SK-N-DZ (cell line): ENCODE results near the gene LUC7L.
"Not testable (repeated sequence)": the region's sequence is repeated elsewhere in the genome, so short reads cannot be mapped to it uniquely, and the experiment has no call there.

ENCODE experiments used
- DNase-seq: peaks from one replicate; pipeline ENCODE4 v3.0.0-alpha.2; 2015; ENCODE audit warnings: low spot score

LUC7L gene

GRCh38 chr16:180101-180675, 49.1 kb downstream of the LUC7L start, which contains the start of gene HBQ1:
HBQ1 (plus strand) TSS chr16:180459; CDS start chr16:180487, 28 bp downstream.
- DNase-seq, result peak; percentile 57

- DNase-seq, result no peak
These were observed 49.8 kb downstream of the LUC7L start for GRCh38 chr16:179211-180092.

- no peak for DNase-seq
These were observed 50.6 kb downstream of the LUC7L start for GRCh38 chr16:178668-179015.

- DNase-seq, result no peak
These were observed 51.1 kb downstream of the LUC7L start for GRCh38 chr16:177981-178667.

GRCh38 chr16:177394-177822, 51.8 kb downstream of the LUC7L start:
- no peak for DNase-seq

- not testable (repeated sequence) for DNase-seq
These were observed 52.5 kb downstream of the LUC7L start, which contains the start of gene HBA1 for GRCh38 chr16:176477-177382. HBA1 (plus strand) TSS chr16:176680; CDS start chr16:176717, 37 bp downstream.

GRCh38 chr16:176006-176405, 53.2 kb downstream of the LUC7L start:
- not testable (repeated sequence) for DNase-seq

- no peak for DNase-seq
These were observed 54.0 kb downstream of the LUC7L start for GRCh38 chr16:175011-175949.

- not testable (repeated sequence) for DNase-seq
These were observed 55.1 kb downstream of the LUC7L start for GRCh38 chr16:173928-174769.

- not testable (repeated sequence) for DNase-seq
These were observed 55.9 kb downstream of the LUC7L start for GRCh38 chr16:173211-173854.

- not testable (repeated sequence) for DNase-seq
These were observed 56.8 kb downstream of the LUC7L start, which contains the start of gene HBA2 for GRCh38 chr16:172374-172941. HBA2 (plus strand) TSS chr16:172876; CDS start chr16:172913, 37 bp downstream.

GRCh38 chr16:170788-171187, 58.5 kb downstream of the LUC7L start:
- no peak for DNase-seq

- DNase-seq, result not testable (repeated sequence)
These were observed 59.2 kb downstream of the LUC7L start for GRCh38 chr16:170088-170507.

GRCh38 chr16:169014-169413, 60.2 kb downstream of the LUC7L start:
- no peak for DNase-seq

- DNase-seq, result no peak
These were observed 60.8 kb downstream of the LUC7L start for GRCh38 chr16:168424-168823.

GRCh38 chr16:167122-167690, 62.0 kb downstream of the LUC7L start:
- no peak for DNase-seq

GRCh38 chr16:166375-167121, 62.7 kb downstream of the LUC7L start:
- no peak for DNase-seq
